Measurements from ENCODE around the gene STK16. TPM values are rescaled to one million over a fixed set of nuclear protein-coding genes. Genes with fewer than 3 reads are reported as not detected.

Gene STK16
- total RNA-seq, result 33.9 and 51.2 TPM in 2 replicates

GRCh38 chr2:219245148-219245898 lies at the start of gene STK16, which contains the start of gene GLB1L:
STK16 (plus strand) TSS chr2:219245479; CDS start chr2:219246000, 521 bp downstream.
GLB1L (minus strand) TSS chr2:219245444; CDS start chr2:219243573, 1,871 bp downstream.

GRCh38 chr2:219206328-219207133 lies 38.7 kb upstream of the STK16 start, which contains the start of gene ZFAND2B:
ZFAND2B (plus strand) TSS chr2:219206782; CDS start chr2:219206988, 206 bp downstream.

GRCh38 chr2:219218732-219219701 lies 26.3 kb upstream of the STK16 start, which contains the start of gene ABCB6:
ABCB6 (minus strand) TSS chr2:219218958; CDS start chr2:219218673, 285 bp downstream.

GRCh38 chr2:219229305-219230058 lies 15.8 kb upstream of the STK16 start, which contains the start of the genes ANKZF1 and ATG9A:
ANKZF1 (plus strand) TSS chr2:219229806; CDS start chr2:219230258, 452 bp downstream.
ATG9A (minus strand) TSS chr2:219229636; CDS start chr2:219228024, 1,612 bp downstream.

GRCh38 chr2:219252900-219253752 lies 7.8 kb downstream of the STK16 start, which contains the start of gene TUBA4B:
TUBA4B (plus strand) TSS chr2:219253243; CDS start chr2:219253408, 165 bp downstream.

GRCh38 chr2:219253753-219254589 lies 8.7 kb downstream of the STK16 start, which contains the start of gene TUBA4A:
TUBA4A (minus strand) TSS chr2:219253918; CDS start chr2:219253858, 60 bp downstream.

GRCh38 chr2:219279151-219279915 lies 34.1 kb downstream of the STK16 start, which contains the start of gene DNAJB2:
DNAJB2 (plus strand) TSS chr2:219279366; CDS start chr2:219279834, 468 bp downstream.

Other genes starting within 250 kb of the STK16 start
- gene CFAP65, start 204.0 kb upstream of the STK16 start, total RNA-seq, result under 0.01 TPM in 1 of 2 replicates, not detected in the other
- under 0.01 TPM in 1 of 2 replicates, not detected in the other for gene IHH, start 184.6 kb upstream of the STK16 start, total RNA-seq
- gene NHEJ1, start 84.7 kb upstream of the STK16 start, total RNA-seq, result 21.1 and 28.3 TPM in 2 replicates
- 1.2 and 2.0 TPM in 2 replicates for gene SLC23A3, start 75.5 kb upstream of the STK16 start, total RNA-seq
- 22.5 and 35.6 TPM in 2 replicates for gene CNPPD1, start 68.6 kb upstream of the STK16 start, total RNA-seq
- gene RETREG2, start 67.2 kb upstream of the STK16 start, total RNA-seq, result 82.5 and 128 TPM in 2 replicates
- 24.5 and 25.9 TPM in 2 replicates for gene ZFAND2B, start 38.7 kb upstream of the STK16 start, total RNA-seq
- 35.3 and 57.1 TPM in 2 replicates for gene ABCB6, start 26.5 kb upstream of the STK16 start, total RNA-seq
- 34.9 and 49.1 TPM in 2 replicates for gene ATG9A, start 15.8 kb upstream of the STK16 start, total RNA-seq
- gene ANKZF1, start 15.7 kb upstream of the STK16 start, total RNA-seq, result 25.3 and 30.3 TPM in 2 replicates
- 27.6 and 33.6 TPM in 2 replicates for gene GLB1L, start within 50 bp of the STK16 start, total RNA-seq
- gene TUBA4B, start 7.8 kb downstream of the STK16 start, total RNA-seq, result 0.17 TPM in 1 of 2 replicates, not detected in the other
- gene TUBA4A, start 8.4 kb downstream of the STK16 start, total RNA-seq, result 50.2 and 55.1 TPM in 2 replicates
- 49.0 and 136 TPM in 2 replicates for gene DNAJB2, start 33.9 kb downstream of the STK16 start, total RNA-seq
- 3.6 and 23.8 TPM in 2 replicates for gene PTPRN, start 63.9 kb downstream of the STK16 start, total RNA-seq
- gene RESP18, start 87.3 kb downstream of the STK16 start, total RNA-seq, result not detected in 2 replicates
- gene DNPEP, start 142.4 kb downstream of the STK16 start, total RNA-seq, result 90.3 and 157 TPM in 2 replicates
- 1.6 and 6.3 TPM in 2 replicates for gene DES, start 172.9 kb downstream of the STK16 start, total RNA-seq
- gene SPEG, start 189.4 kb downstream of the STK16 start, total RNA-seq, result 11.3 and 21.7 TPM in 2 replicates

Data from smooth muscle cell of trachea (primary cell).